Cardiac muscle cell (in vitro differentiated cells and primary cell): ENCODE data around the gene MORN5. TPM values are rescaled to one million over a fixed set of nuclear protein-coding genes. Genes with fewer than 3 reads are reported as not detected.

ENCODE experiments used
- DNase-seq, 2 donors: peaks; one replicate each; pipeline versions ENCODE4 v3.0.0 to v3.0.0-alpha.2; 2010 to 2017; ENCODE audit warnings: low read depth in 1 of 2, low spot score in 1 of 2
- H3K27ac ChIP-seq: fragments of 200-600 bp; sonication (generic); 2 replicates; pipeline ENCODE4 v1.5.1; 2016
- H3K27me3 ChIP-seq: fragments of 200-600 bp; sonication (generic); 2 replicates; pipeline ENCODE4 v1.6.0; 2016; ENCODE audit warnings: control low read depth
- H3K36me3 ChIP-seq: fragments of 200-600 bp; sonication (generic); 2 replicates; pipeline ENCODE4 v1.5.1; 2016; ENCODE audit warnings: control low read depth
- H3K4me1 ChIP-seq: fragments of 200-600 bp; sonication (generic); 2 replicates; pipeline ENCODE4 v1.8.1; 2017; ENCODE audit warnings: low read depth, mild to moderate bottlenecking, mixed run types
- H3K4me3 ChIP-seq: fragments of 200-600 bp; sonication (generic); 2 replicates; pipeline ENCODE4 v1.5.1; 2016; ENCODE audit warnings: mild to moderate bottlenecking
- H3K9me3 ChIP-seq: fragments of 200-600 bp; sonication (generic); 2 replicates; pipeline ENCODE4 v1.5.1; 2017; ENCODE audit warnings: low read depth, mild to moderate bottlenecking, control low read depth
- polyA plus RNA-seq: library from polyadenylated mRNA; unstranded; fragments of >200 nt; fragmentation: Nextera tagmentation; extraction: Ambion mirVana; gene quantifications from 2 replicates; pipeline ENCODE4 v1.2.1, GENCODE V29; 2016
- total RNA-seq: library from RNA; depleted of rRNA; stranded (reverse); fragments of >200 nt; gene quantifications from 2 replicates; pipeline ENCODE4 v1.2.3, GENCODE V29; 2016
- TF ChIP-seq, protein P1 (sequence below): IDR thresholded peaks from 2 replicates; pipeline ENCODE4 v1.5.1; 2012; ENCODE audit warnings: low read depth, mild to moderate bottlenecking, low read length

The MORN5 gene
- total and polyA plus RNA-seq, 2 experiments from 2014 or later: not detected

DNA sequence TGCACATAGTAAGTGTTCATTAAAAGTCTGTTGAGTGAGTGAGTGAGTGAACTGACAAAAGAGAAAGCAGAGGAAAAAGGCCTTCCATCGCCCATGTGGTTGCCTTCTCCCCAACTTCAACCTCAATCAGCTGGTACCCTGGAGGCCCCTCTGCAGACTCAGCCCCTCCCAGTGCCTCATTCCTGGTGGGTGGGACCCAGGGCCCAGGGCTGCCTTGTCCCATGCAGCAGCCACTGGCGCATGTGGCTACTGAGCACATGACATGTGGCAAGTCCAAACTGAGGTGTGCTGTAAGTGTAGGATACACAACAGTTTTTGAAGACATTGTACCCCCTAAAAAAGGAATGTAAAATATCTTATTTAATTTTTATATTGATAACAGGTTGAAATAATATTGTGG lies 29.7 kb upstream of the MORN5 start:
- no peak overlapping the region for H3K27ac ChIP-seq
- no peaks in the 10 kb centered on the region for H3K9me3 ChIP-seq
- no peak for DNase-seq
- no peaks in the 10 kb centered on the region for H3K4me1 ChIP-seq
- no peaks in the 10 kb centered on the region for H3K36me3 ChIP-seq
- H3K4me3 ChIP-seq: no peak overlapping the region
- H3K27me3 ChIP-seq: peaks cover 35% of the 10 kb centered on the region
- TF ChIP-seq, protein P1, sequence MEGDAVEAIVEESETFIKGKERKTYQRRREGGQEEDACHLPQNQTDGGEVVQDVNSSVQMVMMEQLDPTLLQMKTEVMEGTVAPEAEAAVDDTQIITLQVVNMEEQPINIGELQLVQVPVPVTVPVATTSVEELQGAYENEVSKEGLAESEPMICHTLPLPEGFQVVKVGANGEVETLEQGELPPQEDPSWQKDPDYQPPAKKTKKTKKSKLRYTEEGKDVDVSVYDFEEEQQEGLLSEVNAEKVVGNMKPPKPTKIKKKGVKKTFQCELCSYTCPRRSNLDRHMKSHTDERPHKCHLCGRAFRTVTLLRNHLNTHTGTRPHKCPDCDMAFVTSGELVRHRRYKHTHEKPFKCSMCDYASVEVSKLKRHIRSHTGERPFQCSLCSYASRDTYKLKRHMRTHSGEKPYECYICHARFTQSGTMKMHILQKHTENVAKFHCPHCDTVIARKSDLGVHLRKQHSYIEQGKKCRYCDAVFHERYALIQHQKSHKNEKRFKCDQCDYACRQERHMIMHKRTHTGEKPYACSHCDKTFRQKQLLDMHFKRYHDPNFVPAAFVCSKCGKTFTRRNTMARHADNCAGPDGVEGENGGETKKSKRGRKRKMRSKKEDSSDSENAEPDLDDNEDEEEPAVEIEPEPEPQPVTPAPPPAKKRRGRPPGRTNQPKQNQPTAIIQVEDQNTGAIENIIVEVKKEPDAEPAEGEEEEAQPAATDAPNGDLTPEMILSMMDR: no peak

DNA sequence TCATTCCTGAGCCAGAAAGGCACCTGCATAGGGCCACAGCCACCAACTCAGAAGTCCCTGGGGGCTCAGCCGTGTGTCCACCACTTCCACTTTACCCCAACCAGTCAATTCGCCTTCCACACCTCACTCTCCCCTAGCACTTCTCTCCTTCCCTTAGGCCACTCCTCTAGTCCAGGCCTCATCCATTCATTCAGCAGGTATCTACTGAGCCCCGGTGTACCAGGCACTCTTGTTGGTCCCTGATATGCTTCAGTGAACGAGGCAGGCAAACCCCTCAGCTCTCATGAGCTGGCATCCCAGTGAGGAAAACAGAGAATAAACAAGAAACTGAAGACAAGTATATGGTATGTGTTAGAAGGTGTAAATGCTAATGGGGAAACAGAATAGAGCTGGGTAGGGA lies 28.9 kb upstream of the MORN5 start:
- TF ChIP-seq, protein P1: no peak
- DNase-seq: no peak
- H3K4me1 ChIP-seq: no peaks in the 10 kb centered on the region
- no peaks in the 10 kb centered on the region for H3K36me3 ChIP-seq
- H3K27me3 ChIP-seq: peaks cover 30% of the 10 kb centered on the region
- H3K4me3 ChIP-seq: no peak overlapping the region
- H3K9me3 ChIP-seq: no peaks in the 10 kb centered on the region
- H3K27ac ChIP-seq: no peak overlapping the region

DNA sequence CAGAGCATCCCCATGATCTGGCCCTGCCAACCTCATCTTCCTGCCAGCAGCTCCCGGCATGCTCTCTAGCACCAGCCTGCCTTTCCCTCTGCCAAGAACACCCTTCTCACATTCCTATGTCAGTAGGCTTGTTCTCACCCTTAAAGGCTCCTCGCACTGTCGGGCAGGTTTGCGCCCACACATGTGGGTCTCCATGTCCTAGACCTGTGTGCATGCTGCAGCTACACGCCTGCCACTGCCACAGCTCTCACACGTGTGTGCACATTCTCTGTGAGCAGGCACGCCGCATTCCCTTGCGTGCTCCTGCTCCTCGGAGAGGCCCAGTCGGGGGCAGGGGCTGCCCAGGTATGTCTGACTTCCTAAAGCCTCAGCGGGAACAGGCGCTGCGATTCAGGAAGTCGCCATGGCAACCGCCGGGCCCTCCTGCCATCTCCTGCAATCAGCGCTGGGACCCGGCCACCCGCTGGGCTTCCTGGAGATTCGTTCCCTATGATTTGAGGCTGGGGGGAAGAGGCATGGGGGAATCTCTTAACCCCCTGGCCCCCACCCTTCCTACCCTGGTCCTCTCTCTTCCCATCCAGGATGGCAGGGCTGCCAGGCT lies 28.2 kb upstream of the MORN5 start:
- Histone ChIP-seq H3K4me1 (no peaks in the 10 kb centered on the region), H3K27ac (no peak overlapping the region), H3K27me3 (peaks cover 23% of the 10 kb centered on the region), H3K36me3 (no peaks in the 10 kb centered on the region), H3K9me3 (no peaks in the 10 kb centered on the region), H3K4me3 (no peak overlapping the region)
- TF ChIP-seq, protein P1: no peak
- DNase-seq: peak in 1 of 2 donors; percentile 46

DNA sequence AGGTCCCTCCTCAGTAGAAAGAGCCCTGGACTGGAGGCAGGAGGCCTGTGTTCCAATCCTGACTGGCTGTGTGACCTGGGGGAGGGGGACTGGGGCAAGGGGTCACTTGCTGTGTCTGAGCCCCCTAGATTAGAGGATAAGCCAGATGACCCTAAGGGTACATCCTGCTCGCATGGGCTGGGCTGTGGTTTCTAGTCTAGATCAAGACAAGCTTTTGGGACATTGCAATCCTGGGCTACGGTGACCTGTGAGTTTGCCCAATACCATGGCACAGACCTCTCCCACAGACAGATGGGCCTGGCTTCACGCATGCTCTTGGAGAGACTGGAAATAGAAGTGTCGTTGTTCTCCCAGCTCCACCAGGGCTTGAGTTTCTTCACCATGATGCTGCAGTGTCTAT lies 27.2 kb upstream of the MORN5 start:
- no peak for DNase-seq
- H3K4me1 ChIP-seq: no peaks in the 10 kb centered on the region

DNA sequence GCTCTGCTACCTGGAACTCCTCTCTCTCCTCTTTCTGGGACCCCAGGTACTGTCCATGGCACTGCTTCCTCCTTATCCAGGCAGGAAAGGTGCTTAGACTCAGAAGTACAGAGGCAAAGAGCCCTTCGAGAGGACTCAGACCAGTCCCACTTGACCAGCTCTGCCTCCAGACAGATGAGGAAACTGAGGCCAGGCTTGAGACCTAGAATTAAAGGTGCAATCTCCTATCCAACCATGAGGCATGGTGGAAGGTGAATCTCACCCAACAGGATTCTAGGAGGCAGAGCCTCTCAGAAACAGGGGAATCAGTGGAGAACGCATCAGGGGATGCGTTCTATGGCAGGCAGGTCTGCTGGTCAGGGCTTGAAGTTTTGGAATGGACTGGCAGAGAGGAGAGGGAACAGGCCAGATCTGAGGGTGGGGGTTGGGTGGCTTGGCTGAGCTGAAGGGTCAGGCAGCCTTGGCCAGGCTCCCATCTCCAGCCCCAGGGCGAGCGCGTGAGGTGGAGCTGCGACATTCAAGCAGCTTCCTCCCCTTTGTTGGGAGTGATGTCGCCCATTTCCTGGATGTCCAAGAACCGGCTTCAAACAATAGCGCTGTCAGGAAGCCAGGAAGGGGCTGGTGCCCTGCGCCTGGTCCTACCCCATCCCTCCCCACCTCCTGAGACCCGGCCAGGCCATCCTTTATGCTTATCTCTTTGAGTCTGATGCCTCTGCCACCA lies 26.3 kb upstream of the MORN5 start:
- Histone ChIP-seq H3K36me3 (no peaks in the 10 kb centered on the region), H3K27me3 (peaks cover 4% of the 10 kb centered on the region)

More for the DNA sequence above, 27.2 kb upstream of the MORN5 start:
- H3K27ac ChIP-seq: no peak overlapping the region
- H3K9me3 ChIP-seq: no peaks in the 10 kb centered on the region
- no peak overlapping the region for H3K4me3 ChIP-seq
- peaks cover 13% of the 10 kb centered on the region for H3K27me3 ChIP-seq
- no peaks in the 10 kb centered on the region for H3K36me3 ChIP-seq
- TF ChIP-seq, protein P1: no peak

More for the DNA sequence above, 26.3 kb upstream of the MORN5 start:
- H3K9me3 ChIP-seq: no peaks in the 10 kb centered on the region
- DNase-seq: peak in 1 of 2 donors; percentile 13
- H3K4me1 ChIP-seq: no peaks in the 10 kb centered on the region
- no peak overlapping the region for H3K4me3 ChIP-seq
- H3K27ac ChIP-seq: no peak overlapping the region
- TF ChIP-seq, protein P1: no peak
